Upper lobe of left lung (tissue), 4 donors: ENCODE results near the gene FCER2.

Experiments used
- CTCF ChIP-seq, 6 experiments: fragments of 450-650 bp in 4 of 6; fragments of 200-600 bp in 2 of 6; sonication (generic) in 2 of 6; IDR thresholded peaks; one replicate each; pipeline ENCODE4 v1.5.1; 2016 to 2019; ENCODE audit warnings: antibody characterized with exemption in 6 of 6
- EP300 ChIP-seq, 4 donors: sonication (generic); formaldehyde crosslinking; IDR thresholded peaks; one replicate each; pipeline ENCODE4 v1.5.1; 2017; ENCODE audit warnings: antibody characterized with exemption in 4 of 4, control low read depth in 2 of 4
- POLR2A ChIP-seq, 4 donors: fragments of 450-650 bp; IDR thresholded peaks; one replicate each; pipeline ENCODE4 v1.5.1; 2016 to 2017; ENCODE audit warnings: antibody characterized with exemption in 4 of 4, mild to moderate bottlenecking in 2 of 4
- POLR2AphosphoS5 ChIP-seq, 2 donors: sonication (generic); formaldehyde crosslinking; IDR thresholded peaks; one replicate each; pipeline ENCODE4 v1.5.1; 2017; ENCODE audit warnings: antibody characterized with exemption in 2 of 2

- no peak for TF ChIP-seq CTCF (IDR thresholded peaks at IDR 0.05)
- no peak for TF ChIP-seq EP300 (IDR thresholded peaks at IDR 0.05)
- TF ChIP-seq POLR2A (IDR thresholded peaks at IDR 0.05) = no peak
- TF ChIP-seq POLR2AphosphoS5 (IDR thresholded peaks at IDR 0.05) = no peak
Observed at GRCh38 chr19:7701049-7701653, 780 bp downstream of the FCER2 start.
